Erythroblast (primary cell): Measurements from ENCODE around the gene RBM42.

Source experiments
- GATA1 ChIP-seq: IDR thresholded peaks from 2 replicates; pipeline ENCODE4 v1.6.1; 2011; ENCODE audit warnings: low read depth, mild to moderate bottlenecking, control low read depth, low read length, moderate library complexity
- POLR2A ChIP-seq: IDR thresholded peaks from 2 replicates; pipeline ENCODE4 v1.6.1; 2011; ENCODE audit warnings: mild to moderate bottlenecking, low read length

DNA sequence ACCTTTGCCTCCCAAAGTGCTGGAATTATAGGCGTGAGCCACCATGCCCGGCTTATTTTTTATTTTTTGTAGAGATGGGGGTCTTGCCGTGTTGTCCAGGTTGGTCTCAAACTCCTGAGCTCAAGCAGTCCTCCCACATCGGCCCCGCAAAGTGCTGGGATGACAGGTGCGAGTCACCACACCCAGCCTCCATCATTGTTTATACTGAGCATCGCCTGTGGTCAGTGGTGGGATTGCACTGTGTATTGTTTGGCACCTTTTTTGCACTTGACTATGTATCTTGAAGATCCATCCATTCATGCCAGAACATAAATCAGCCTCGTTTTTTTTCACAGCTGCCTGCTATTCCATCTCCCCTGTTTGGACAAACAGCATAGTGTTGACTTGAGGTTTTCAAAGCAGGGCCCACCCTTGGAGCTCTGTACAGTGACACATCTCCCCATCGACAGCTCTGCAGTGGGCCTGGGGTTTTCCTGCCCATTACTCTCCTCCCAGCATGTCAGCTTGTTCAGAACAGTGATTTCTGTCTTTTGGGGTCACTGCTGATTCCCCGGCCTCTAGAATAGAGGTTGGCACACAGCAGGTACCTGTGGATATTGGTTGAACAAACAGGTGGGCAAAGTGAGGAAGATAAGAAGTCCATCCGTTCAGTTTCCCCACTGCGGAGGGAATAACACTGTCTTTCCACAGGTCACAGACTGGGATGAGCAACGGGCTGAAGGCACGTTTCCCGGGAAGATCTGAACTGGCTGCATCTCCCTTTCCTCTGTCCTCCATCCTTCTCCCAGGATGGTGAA, 29.3 kb downstream of the RBM42 start:
- TF ChIP-seq POLR2A (no peak), GATA1 (no peak)
